Right lobe of liver (tissue), 6 donors: ENCODE measurements around the gene CCDC196. TPM values are rescaled to one million over a fixed set of nuclear protein-coding genes. Genes with fewer than 3 reads are reported as not detected.
A peak's percentile ranks its signal among the peaks of the same experiment; 100 is the strongest.

Source experiments
- ATAC-seq, 4 donors: fragments of 200-7000 bp; cut with Tn5 transposase; one replicate each; pipeline ENCODE4 v1.9.1; 2020; ENCODE audit warnings: mild to moderate bottlenecking in 4 of 4, moderate library complexity in 4 of 4
- DNase-seq, 3 donors: peaks; one replicate each; pipeline ENCODE4 v3.0.0-alpha.2; 2020
- H3K27ac ChIP-seq, 3 donors: fragments of 200-600 bp; one replicate each; pipeline ENCODE4 v1.8.0; 2022
- H3K27me3 ChIP-seq, 2 donors: fragments of 200-600 bp; one replicate each; pipeline ENCODE4 v1.8.0; 2022
- H3K36me3 ChIP-seq, 4 donors: fragments of 200-600 bp; sonication (generic) in 1 of 4; one replicate each; pipeline versions ENCODE4 v1.5.1 to v1.8.0; 2017 to 2022; ENCODE audit warnings: control low read depth in 1 of 4
- H3K4me1 ChIP-seq, 4 donors: fragments of 200-600 bp; sonication (generic) in 1 of 4; one replicate each; pipeline versions ENCODE4 v1.5.1 to v1.8.0; 2017 to 2022; ENCODE audit warnings: control low read depth in 1 of 4
- H3K4me3 ChIP-seq, 3 donors: fragments of 200-600 bp; one replicate each; pipeline ENCODE4 v1.8.0; 2022
- H3K9me3 ChIP-seq, 4 donors: fragments of 200-600 bp; sonication (generic) in 1 of 4; one replicate each; pipeline versions ENCODE4 v1.5.1 to v1.8.0; 2017 to 2022; ENCODE audit warnings: control low read depth in 1 of 4
- POLR2A ChIP-seq: fragments of 450-650 bp; IDR thresholded peaks from one replicate; pipeline ENCODE4 v1.6.1; 2017; ENCODE audit warnings: antibody characterized with exemption, mild to moderate bottlenecking
- WGBS: methylation state at CpG from one replicate; pipeline ENCODE4 v1.1.6; 2018; ENCODE audit warnings: low coverage, low lambda C conversion rate; ENCODE audit not compliant: insufficient coverage; ENCODE audit errors: missing lambda C conversion rate; 5-methylcytosine and 5-hydroxymethylcytosine counted together
- intact Hi-C, 2 donors: fragments of 100-400 bp; cut with DNase I; formaldehyde crosslinking; loops; one replicate each; pipeline versions ENCODE4 v1.11.2 to v1.14.1; 2022
- total RNA-seq, 6 experiments: library from RNA; depleted of rRNA in 2 of 6; stranded (reverse); fragments of >200 nt in 2 of 6; fragmentation: NEBNext Ultra II Directional in 3 of 6; extraction: Animal tissue kit (Norgen Biotek cat#: 25700) in 3 of 6; gene quantifications; one replicate each; pipeline versions ENCODE4 v1.1.0 to v1.2.4, GENCODE V29; 2016 to 2023
- TF ChIP-seq, protein P1 (sequence below), 4 donors: fragments of 200-600 bp in 3 of 4; fragments of 450-650 bp in 1 of 4; IDR thresholded peaks; one replicate each; pipeline versions ENCODE4 v1.5.1 to v1.8.0; 2016 to 2022; ENCODE audit warnings: antibody characterized with exemption in 4 of 4, mild to moderate bottlenecking in 2 of 4
- donor health status: DM: no; HTN: yes; CAD: no.
- donor health status: DM: no; HTN: no; CAD: no.
- donor health status: DM: no; HTN: no; CAD: no.
- donor health status: DM: no; HTN: yes; CAD: no.
- donor health status: DM: no; HTN: yes; CAD: no.

CCDC196 gene
- total RNA-seq, 6 experiments from 2014 or later = 1.9 to 8.1 (median 5.6) TPM; not detected in 2

DNA sequence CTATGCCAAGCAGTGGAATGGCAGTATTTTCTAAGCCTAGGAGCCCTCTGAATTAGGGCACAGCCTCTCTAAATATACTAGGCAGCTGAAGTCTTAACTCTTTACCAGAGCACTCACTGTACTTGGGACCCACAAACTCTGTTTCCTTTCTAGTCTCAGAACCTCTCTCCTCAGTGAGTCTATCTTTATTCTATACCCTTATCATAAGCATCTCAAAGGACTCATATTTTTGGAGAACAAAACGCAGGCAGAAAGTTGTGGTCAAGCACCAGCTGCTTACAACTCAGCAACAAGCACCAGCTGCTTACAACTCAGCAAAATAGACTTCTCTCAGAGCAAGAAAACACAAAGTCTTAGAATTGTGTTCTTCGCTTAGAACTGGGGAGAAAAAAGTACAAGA is 993 bp downstream of the CCDC196 start:
- TF ChIP-seq POLR2A = no peak
- TF ChIP-seq, protein P1, sequence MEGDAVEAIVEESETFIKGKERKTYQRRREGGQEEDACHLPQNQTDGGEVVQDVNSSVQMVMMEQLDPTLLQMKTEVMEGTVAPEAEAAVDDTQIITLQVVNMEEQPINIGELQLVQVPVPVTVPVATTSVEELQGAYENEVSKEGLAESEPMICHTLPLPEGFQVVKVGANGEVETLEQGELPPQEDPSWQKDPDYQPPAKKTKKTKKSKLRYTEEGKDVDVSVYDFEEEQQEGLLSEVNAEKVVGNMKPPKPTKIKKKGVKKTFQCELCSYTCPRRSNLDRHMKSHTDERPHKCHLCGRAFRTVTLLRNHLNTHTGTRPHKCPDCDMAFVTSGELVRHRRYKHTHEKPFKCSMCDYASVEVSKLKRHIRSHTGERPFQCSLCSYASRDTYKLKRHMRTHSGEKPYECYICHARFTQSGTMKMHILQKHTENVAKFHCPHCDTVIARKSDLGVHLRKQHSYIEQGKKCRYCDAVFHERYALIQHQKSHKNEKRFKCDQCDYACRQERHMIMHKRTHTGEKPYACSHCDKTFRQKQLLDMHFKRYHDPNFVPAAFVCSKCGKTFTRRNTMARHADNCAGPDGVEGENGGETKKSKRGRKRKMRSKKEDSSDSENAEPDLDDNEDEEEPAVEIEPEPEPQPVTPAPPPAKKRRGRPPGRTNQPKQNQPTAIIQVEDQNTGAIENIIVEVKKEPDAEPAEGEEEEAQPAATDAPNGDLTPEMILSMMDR (IDR thresholded peaks at IDR 0.05) = no peak
- Histone ChIP-seq H3K36me3 (no peaks in the 10 kb centered on the region), H3K4me1 (peaks cover 0 to 55% (median 20%) of the 10 kb centered on the region in 4 donors), H3K9me3 (no peaks in the 10 kb centered on the region), H3K4me3 (no peak overlapping the region), H3K27me3 (no peaks in the 10 kb centered on the region), H3K27ac (no peak overlapping the region)
- 56% methylated on average over 2 of the region's 2 CpGs for WGBS
- intact Hi-C loops = no loop called here
- no peak for DNase-seq
- no peak for ATAC-seq

GRCh38 chr14:66490143-66491111 is 4.3 kb downstream of the CCDC196 start:
- no peaks in the 10 kb centered on the region for H3K27me3 ChIP-seq
- intact Hi-C loops = no loop called here
- DNase-seq = no peak
- H3K9me3 ChIP-seq = no peaks in the 10 kb centered on the region
- H3K4me1 ChIP-seq = peaks cover 0 to 36% (median 9%) of the 10 kb centered on the region in 4 donors
- 54% methylated on average over 3 of the region's 3 CpGs for WGBS
- H3K27ac ChIP-seq = peak overlapping the region in 2 of 3 donors; percentile 27 to 42
- peak; percentile 84 to 92 (median 88) for ATAC-seq
- no peak overlapping the region for H3K4me3 ChIP-seq
- no peak for TF ChIP-seq POLR2A
- TF ChIP-seq, protein P1 (IDR thresholded peaks at IDR 0.05) = peak; percentile 8 to 34 (median 24)
- H3K36me3 ChIP-seq = no peaks in the 10 kb centered on the region

- TF ChIP-seq, protein P1 (IDR thresholded peaks at IDR 0.05) = no peak
- TF ChIP-seq POLR2A = no peak
- no peaks in the 10 kb centered on the region for H3K9me3 ChIP-seq
- peak overlapping the region in 1 of 3 donors; percentile 84 for H3K27ac ChIP-seq
- H3K4me1 ChIP-seq = peaks cover 0 to 42% (median 16%) of the 10 kb centered on the region in 4 donors
- no peaks in the 10 kb centered on the region for H3K36me3 ChIP-seq
- no peak overlapping the region for H3K4me3 ChIP-seq
- no peaks in the 10 kb centered on the region for H3K27me3 ChIP-seq
- DNase-seq (no peak), ATAC-seq (no peak)
- intact Hi-C loops = no loop called here
Measured at GRCh38 chr14:66493750-66494149, 7.6 kb downstream of the CCDC196 start.

DNA sequence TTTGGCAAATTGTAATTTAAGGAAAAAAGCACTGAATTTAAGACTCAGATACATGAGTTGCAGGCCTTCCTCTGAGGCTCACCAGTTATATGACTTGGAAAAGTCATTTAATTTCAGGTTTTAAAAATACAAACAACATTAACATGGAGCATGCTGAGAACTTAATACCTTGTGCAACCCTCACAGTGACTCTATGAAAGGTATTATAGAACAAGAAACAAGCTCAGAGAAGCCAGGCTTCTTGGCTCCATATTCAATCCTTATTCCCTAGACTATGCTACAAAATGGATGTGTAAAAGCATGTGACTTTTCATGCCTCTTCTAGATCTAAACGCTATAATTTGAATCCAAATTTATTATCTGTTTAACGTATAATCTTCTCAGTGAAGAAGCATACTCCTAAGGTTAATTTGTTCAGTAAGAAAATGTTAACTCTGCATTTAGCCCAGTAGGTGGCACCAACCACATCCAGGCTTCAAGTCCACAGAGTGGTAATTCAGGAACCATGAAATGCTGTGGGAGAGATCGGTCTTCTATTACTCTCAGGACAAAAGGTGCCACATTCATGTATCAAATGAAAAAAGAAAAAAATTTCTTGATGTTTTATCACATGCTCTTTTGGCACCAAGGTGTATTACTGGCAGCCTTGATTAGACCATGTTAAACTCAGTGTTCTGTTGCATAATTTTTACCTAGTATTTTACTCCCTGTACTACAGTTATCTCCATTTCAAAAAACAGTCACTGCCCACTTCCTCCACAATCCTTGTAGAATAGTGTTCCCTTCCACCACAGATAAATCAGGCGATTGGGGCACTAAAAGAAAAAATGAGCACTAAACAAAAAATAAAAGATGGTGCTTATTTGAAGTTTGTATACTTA is 9.3 kb downstream of the CCDC196 start:
- WGBS = 2% methylated on average over 4 of the region's 4 CpGs
- ATAC-seq (peak; percentile 83 to 93 (median 89)), DNase-seq (peak in 1 of 3 donors; percentile 57)

More for the DNA sequence above, 9.3 kb downstream of the CCDC196 start:
- Histone ChIP-seq H3K27ac (peak overlapping the region in 2 of 3 donors; percentile 36 to 84), H3K4me3 (peak overlapping the region in 1 of 3 donors; percentile 39), H3K4me1 (peaks cover 0 to 39% (median 10%) of the 10 kb centered on the region in 4 donors), H3K27me3 (no peaks in the 10 kb centered on the region), H3K36me3 (no peaks in the 10 kb centered on the region), H3K9me3 (no peaks in the 10 kb centered on the region)
- intact Hi-C loops = no loop called here
- TF ChIP-seq, protein P1 (IDR thresholded peaks at IDR 0.05) = peak; percentile 71 to 84 (median 78)
- TF ChIP-seq POLR2A = no peak
